ENCODE measurements around the gene PEPD.

The PEPD gene

GRCh38 chr19:33499248-33499647 is 22.3 kb downstream of the PEPD start:
- no peak for DNase-seq
- Histone ChIP-seq H3K4me3 (no peak overlapping the region), H3K4me1 (no peaks in the 10 kb centered on the region), H3K9me3 (no peaks in the 10 kb centered on the region), H3K27me3 (no peaks in the 10 kb centered on the region), H3K27ac (no peak overlapping the region), H3K36me3 (peaks cover 15 to 79% (median 21%) of the 10 kb centered on the region in 3 donors)
- no peak for TF ChIP-seq CTCF (IDR thresholded peaks at IDR 0.05)
- intact Hi-C loops (cut with DNase I; ENCODE audit: low total_unique reads) = no loop called here

GRCh38 chr19:33498391-33499000 is 23.1 kb downstream of the PEPD start:
- H3K4me3 ChIP-seq = no peak overlapping the region
- peaks cover 15 to 71% (median 21%) of the 10 kb centered on the region in 3 donors for H3K36me3 ChIP-seq
- no peak overlapping the region for H3K27ac ChIP-seq
- no peak for DNase-seq
- no peaks in the 10 kb centered on the region for H3K27me3 ChIP-seq
- H3K4me1 ChIP-seq = no peaks in the 10 kb centered on the region
- H3K9me3 ChIP-seq = no peaks in the 10 kb centered on the region
- no peak for TF ChIP-seq CTCF (IDR thresholded peaks at IDR 0.05)
- intact Hi-C loops (cut with DNase I; ENCODE audit: low total_unique reads) = no loop called here

- Histone ChIP-seq H3K27ac (no peak overlapping the region), H3K4me3 (no peak overlapping the region), H3K36me3 (peaks cover 15 to 64% (median 26%) of the 10 kb centered on the region in 3 donors), H3K4me1 (no peaks in the 10 kb centered on the region), H3K27me3 (no peaks in the 10 kb centered on the region), H3K9me3 (no peaks in the 10 kb centered on the region)
- intact Hi-C loops (cut with DNase I; ENCODE audit: low total_unique reads) = no loop called here
- TF ChIP-seq CTCF (IDR thresholded peaks at IDR 0.05) = no peak
- no peak for DNase-seq
Measured at GRCh38 chr19:33497778-33498175, 23.8 kb downstream of the PEPD start.

GRCh38 chr19:33497131-33497777 is 24.3 kb downstream of the PEPD start:
- Histone ChIP-seq H3K4me1 (no peaks in the 10 kb centered on the region), H3K9me3 (no peaks in the 10 kb centered on the region), H3K27me3 (no peaks in the 10 kb centered on the region), H3K27ac (no peak overlapping the region), H3K4me3 (no peak overlapping the region), H3K36me3 (peaks cover 15 to 61% (median 27%) of the 10 kb centered on the region in 3 donors)
- intact Hi-C loops (cut with DNase I; ENCODE audit: low total_unique reads) = no loop called here
- TF ChIP-seq CTCF (IDR thresholded peaks at IDR 0.05) = no peak
- DNase-seq = no peak

GRCh38 chr19:33496038-33496895 is 25.3 kb downstream of the PEPD start:
- TF ChIP-seq CTCF (IDR thresholded peaks at IDR 0.05) = no peak
- Histone ChIP-seq H3K9me3 (no peaks in the 10 kb centered on the region), H3K4me3 (no peak overlapping the region), H3K27me3 (no peaks in the 10 kb centered on the region), H3K36me3 (peaks cover 15 to 55% (median 27%) of the 10 kb centered on the region in 3 donors), H3K4me1 (no peaks in the 10 kb centered on the region), H3K27ac (no peak overlapping the region)
- DNase-seq = no peak
- intact Hi-C loops (cut with DNase I; ENCODE audit: low total_unique reads) = no loop called here
